ENCODE measurements around the gene GPR155. TPM values are rescaled to one million over a fixed set of nuclear protein-coding genes. Genes with fewer than 3 reads are reported as not detected.
A peak's percentile ranks its signal among the peaks of the same experiment; 100 is the strongest.

The GPR155 gene
- total and polyA plus RNA-seq, 2 donors from 2014 or later: 7.6 to 8.1 TPM

GRCh38 chr2:174503161-174503809 is 16.5 kb upstream of the GPR155 start:
- Histone ChIP-seq H3K4me3 (ENCODE audit: low read length in 3 of 3) (no peak overlapping the region), H3K27ac (ENCODE audit: low read depth in 2 of 2, low read length in 2 of 2) (no peak overlapping the region), H3K36me3 (ENCODE audit: control insufficient read depth in 2 of 3, insufficient read depth in 3 of 3, low read length in 3 of 3) (no peaks in the 10 kb centered on the region), H3K27me3 (ENCODE audit: control insufficient read depth, insufficient read depth, low read length) (no peaks in the 10 kb centered on the region), H3K9me3 (ENCODE audit: control insufficient read depth in 2 of 3, insufficient read depth in 1 of 3, low read length in 3 of 3) (peaks cover 0 to 7% (median 0%) of the 10 kb centered on the region in 3 donors), H3K9ac (ENCODE audit: low read length in 3 of 3) (no peak overlapping the region), H3K4me1 (ENCODE audit: control insufficient read depth in 2 of 3, insufficient read depth in 2 of 3, low read depth in 1 of 3, low read length in 3 of 3) (no peaks in the 10 kb centered on the region)
- intact Hi-C loops (cut with DNase I): no loop called here
- no peak for FAIRE-seq
- no peak for DNase-seq
- TF ChIP-seq CTCF (IDR thresholded peaks at IDR 0.05; ENCODE audit: borderline replicate concordance, extremely low read depth, insufficient read depth): no peak

GRCh38 chr2:174499371-174499770 is 12.5 kb upstream of the GPR155 start:
- Histone ChIP-seq H3K27ac (ENCODE audit: low read depth in 2 of 2, low read length in 2 of 2) (no peak overlapping the region), H3K9me3 (ENCODE audit: control insufficient read depth in 2 of 3, insufficient read depth in 1 of 3, low read length in 3 of 3) (no peaks in the 10 kb centered on the region), H3K36me3 (ENCODE audit: control insufficient read depth in 2 of 3, insufficient read depth in 3 of 3, low read length in 3 of 3) (no peaks in the 10 kb centered on the region), H3K4me3 (ENCODE audit: low read length in 3 of 3) (no peak overlapping the region), H3K27me3 (ENCODE audit: control insufficient read depth, insufficient read depth, low read length) (no peaks in the 10 kb centered on the region), H3K9ac (ENCODE audit: low read length in 3 of 3) (no peak overlapping the region), H3K4me1 (ENCODE audit: control insufficient read depth in 2 of 3, insufficient read depth in 2 of 3, low read depth in 1 of 3, low read length in 3 of 3) (peaks cover 0 to 2% (median 2%) of the 10 kb centered on the region in 3 donors)
- FAIRE-seq (no peak), DNase-seq (no peak)
- no peak for TF ChIP-seq CTCF (IDR thresholded peaks at IDR 0.05; ENCODE audit: borderline replicate concordance, extremely low read depth, insufficient read depth)
- intact Hi-C loops (cut with DNase I): no loop called here

GRCh38 chr2:174495365-174496012 is 8.7 kb upstream of the GPR155 start:
- no peak for TF ChIP-seq CTCF (IDR thresholded peaks at IDR 0.05; ENCODE audit: borderline replicate concordance, extremely low read depth, insufficient read depth)
- no peaks in the 10 kb centered on the region for H3K27me3 ChIP-seq (ENCODE audit: control insufficient read depth, insufficient read depth, low read length)
- DNase-seq (peak in 2 of 5 donors; percentile 58 to 73), FAIRE-seq (no peak)
- H3K4me3 ChIP-seq (ENCODE audit: low read length in 3 of 3): no peak overlapping the region
- H3K9ac ChIP-seq (ENCODE audit: low read length in 3 of 3): no peak overlapping the region
- intact Hi-C loops (cut with DNase I): no loop called here
- no peaks in the 10 kb centered on the region for H3K9me3 ChIP-seq (ENCODE audit: control insufficient read depth in 2 of 3, insufficient read depth in 1 of 3, low read length in 3 of 3)
- H3K36me3 ChIP-seq (ENCODE audit: control insufficient read depth in 2 of 3, insufficient read depth in 3 of 3, low read length in 3 of 3): no peaks in the 10 kb centered on the region
- no peak overlapping the region for H3K27ac ChIP-seq (ENCODE audit: low read depth in 2 of 2, low read length in 2 of 2)
- H3K4me1 ChIP-seq (ENCODE audit: control insufficient read depth in 2 of 3, insufficient read depth in 2 of 3, low read depth in 1 of 3, low read length in 3 of 3): peaks cover 0 to 2% (median 2%) of the 10 kb centered on the region in 3 donors

All from kidney (tissue), 14 donors.